Activated CD4-positive, alpha-beta T cell treated with anti-CD3 and anti-CD28 coated beads, Interleukin-2, amount 10 ng/mL, durations not matched to agents 24 days and 14 days (primary cell): ENCODE results near the gene GGTA1. TPM values are rescaled to one million over a fixed set of nuclear protein-coding genes. Genes with fewer than 3 reads are reported as not detected.
A peak's percentile ranks its signal among the peaks of the same experiment; 100 is the strongest.
"Not testable (repeated sequence)": the region's sequence is repeated elsewhere in the genome, so short reads cannot be mapped to it uniquely, and the experiment has no call there.

Experiments
- DNase-seq: peaks from one replicate; pipeline ENCODE4 v3.0.0; 2022
- H3K27ac Mint-ChIP-seq: one replicate; pipeline ENCODE4 v1.8.0; 2022; ENCODE audit warnings: mild to moderate bottlenecking, mixed read lengths
- H3K27me3 Mint-ChIP-seq: one replicate; pipeline ENCODE4 v1.8.0; 2022; ENCODE audit warnings: mixed read lengths
- H3K36me3 Mint-ChIP-seq: one replicate; pipeline ENCODE4 v1.8.0; 2022; ENCODE audit warnings: low read depth, mild to moderate bottlenecking, mixed read lengths
- H3K4me1 Mint-ChIP-seq: one replicate; pipeline ENCODE4 v1.8.0; 2021; ENCODE audit warnings: mixed read lengths
- H3K4me3 Mint-ChIP-seq: one replicate; pipeline ENCODE4 v1.8.0; 2022; ENCODE audit warnings: mild to moderate bottlenecking, moderate library complexity, mixed read lengths
- H3K9me3 Mint-ChIP-seq: one replicate; pipeline ENCODE4 v1.8.0; 2021; ENCODE audit warnings: mixed read lengths
- intact Hi-C: fragments of 100-400 bp; cut with micrococcal nuclease; formaldehyde crosslinking; loops from one replicate; pipeline ENCODE4 v1.15.1; 2023
- total RNA-seq: library from RNA; stranded (reverse); gene quantifications from 2 replicates; pipeline ENCODE4 v1.2.3, GENCODE V29; 2022

The GGTA1 gene
- total RNA-seq, 1 donor from 2014 or later, result not detected

DNA sequence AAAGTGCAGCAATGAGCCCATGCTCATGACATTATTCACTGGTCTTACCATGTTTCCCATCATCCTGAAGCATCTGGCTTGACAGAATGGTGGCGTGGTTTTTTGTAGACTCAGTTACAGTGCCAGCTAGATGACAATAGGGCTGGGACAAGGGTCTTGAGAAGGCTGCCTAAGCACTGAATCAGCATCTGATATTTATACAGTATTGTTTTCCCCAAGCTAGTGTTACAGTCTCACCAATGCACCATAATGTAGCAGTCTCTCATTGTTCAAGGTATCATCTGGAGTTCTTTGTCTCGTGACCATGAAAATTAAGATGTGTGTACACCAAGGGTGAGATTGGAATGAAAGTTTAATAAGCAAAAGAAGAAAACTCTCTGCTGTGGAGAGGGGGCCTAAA, 19.0 kb upstream of the GGTA1 start:
- no peak for DNase-seq
- H3K4me1 Mint-ChIP-seq, result no peaks in the 10 kb centered on the region
- H3K9me3 Mint-ChIP-seq, result no peaks in the 10 kb centered on the region
- no peak overlapping the region for H3K4me3 Mint-ChIP-seq
- peaks cover 8% of the 10 kb centered on the region for H3K27me3 Mint-ChIP-seq
- no peak overlapping the region for H3K27ac Mint-ChIP-seq
- no peaks in the 10 kb centered on the region for H3K36me3 Mint-ChIP-seq
- intact Hi-C loops, result no loop called here

GRCh38 chr9:121513166-121513565, 13.5 kb upstream of the GGTA1 start:
- H3K27me3 Mint-ChIP-seq, intact Hi-C loops, H3K4me1 Mint-ChIP-seq, H3K27ac Mint-ChIP-seq, H3K36me3 Mint-ChIP-seq, DNase-seq, H3K4me3 Mint-ChIP-seq, H3K9me3 Mint-ChIP-seq: not testable (repeated sequence)

DNA sequence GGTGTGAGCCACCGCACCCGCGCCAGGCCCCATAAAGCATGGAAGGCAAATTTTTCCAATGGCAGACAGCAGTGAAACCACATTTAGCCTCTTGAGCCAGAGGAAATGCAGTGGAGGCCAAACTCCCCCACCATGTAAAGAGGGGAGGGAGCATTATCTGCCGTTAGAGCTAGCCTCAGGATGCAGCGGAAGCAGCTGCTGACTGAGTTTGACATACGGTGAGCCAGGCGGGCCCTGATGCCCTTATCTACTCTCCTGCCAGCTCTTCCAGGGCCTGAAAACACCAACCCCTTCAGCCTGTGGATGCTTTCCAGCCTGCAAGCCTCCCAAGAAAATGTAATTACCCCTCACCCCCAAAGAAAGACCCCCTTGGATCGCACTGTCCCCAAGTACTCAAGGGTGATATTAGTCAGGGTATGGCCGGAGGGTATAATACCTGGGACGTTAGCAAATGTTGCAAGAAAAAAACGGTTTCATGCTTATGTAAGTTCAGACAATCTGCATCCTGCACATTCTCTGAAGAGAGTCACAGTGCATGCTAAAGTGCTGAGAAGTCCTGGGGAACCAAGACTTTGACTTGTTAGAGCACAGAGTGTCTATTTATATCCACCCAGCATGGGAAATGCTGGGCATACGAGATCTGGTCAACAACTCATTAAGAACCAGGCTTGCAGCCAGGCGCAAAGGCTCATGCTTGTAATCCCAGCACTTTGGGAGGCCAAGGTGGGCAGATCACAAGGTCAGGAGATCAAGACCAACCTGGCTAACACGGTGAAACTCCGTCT, 11.3 kb upstream of the GGTA1 start:
- peaks cover 6% of the 10 kb centered on the region for H3K27me3 Mint-ChIP-seq
- intact Hi-C loops, result no loop called here
- H3K36me3 Mint-ChIP-seq, result no peaks in the 10 kb centered on the region
- H3K9me3 Mint-ChIP-seq, result no peaks in the 10 kb centered on the region
- H3K4me1 Mint-ChIP-seq, result no peaks in the 10 kb centered on the region
- no peak overlapping the region for H3K4me3 Mint-ChIP-seq
- no peak overlapping the region for H3K27ac Mint-ChIP-seq
- no peak for DNase-seq

DNA sequence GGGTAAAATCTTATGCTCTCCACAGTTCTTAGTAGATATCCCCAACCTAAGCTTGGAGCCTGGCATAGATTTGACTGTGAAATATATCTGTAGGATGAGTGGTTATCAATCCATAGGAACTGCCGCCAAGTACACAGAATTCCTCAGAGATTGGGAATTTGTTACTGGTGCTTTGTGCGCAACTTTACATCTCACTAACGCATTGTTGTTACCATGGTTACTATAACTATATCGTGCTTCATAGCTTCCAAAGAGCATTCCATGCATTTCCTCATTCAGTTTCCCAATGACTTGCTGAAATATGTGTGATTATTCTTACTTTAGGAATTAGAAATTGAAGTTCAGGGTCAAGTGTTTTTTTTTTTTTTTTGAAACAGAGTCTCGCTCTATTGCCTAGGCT, 9.5 kb upstream of the GGTA1 start:
- Mint-ChIP-seq H3K9me3 (no peaks in the 10 kb centered on the region), H3K27ac (no peak overlapping the region), H3K27me3 (peaks cover 8% of the 10 kb centered on the region), H3K36me3 (no peaks in the 10 kb centered on the region), H3K4me1 (no peaks in the 10 kb centered on the region), H3K4me3 (no peak overlapping the region)
- no peak for DNase-seq
- intact Hi-C loops, result no loop called here

- no peak overlapping the region for H3K4me3 Mint-ChIP-seq
- H3K9me3 Mint-ChIP-seq, result no peaks in the 10 kb centered on the region
- H3K27ac Mint-ChIP-seq, result no peak overlapping the region
- peaks cover 11% of the 10 kb centered on the region for H3K27me3 Mint-ChIP-seq
- intact Hi-C loops, result no loop called here
- DNase-seq, result no peak
- no peaks in the 10 kb centered on the region for H3K4me1 Mint-ChIP-seq
- H3K36me3 Mint-ChIP-seq, result no peaks in the 10 kb centered on the region
Observed at GRCh38 chr9:121508415-121508814, 8.8 kb upstream of the GGTA1 start.

DNA sequence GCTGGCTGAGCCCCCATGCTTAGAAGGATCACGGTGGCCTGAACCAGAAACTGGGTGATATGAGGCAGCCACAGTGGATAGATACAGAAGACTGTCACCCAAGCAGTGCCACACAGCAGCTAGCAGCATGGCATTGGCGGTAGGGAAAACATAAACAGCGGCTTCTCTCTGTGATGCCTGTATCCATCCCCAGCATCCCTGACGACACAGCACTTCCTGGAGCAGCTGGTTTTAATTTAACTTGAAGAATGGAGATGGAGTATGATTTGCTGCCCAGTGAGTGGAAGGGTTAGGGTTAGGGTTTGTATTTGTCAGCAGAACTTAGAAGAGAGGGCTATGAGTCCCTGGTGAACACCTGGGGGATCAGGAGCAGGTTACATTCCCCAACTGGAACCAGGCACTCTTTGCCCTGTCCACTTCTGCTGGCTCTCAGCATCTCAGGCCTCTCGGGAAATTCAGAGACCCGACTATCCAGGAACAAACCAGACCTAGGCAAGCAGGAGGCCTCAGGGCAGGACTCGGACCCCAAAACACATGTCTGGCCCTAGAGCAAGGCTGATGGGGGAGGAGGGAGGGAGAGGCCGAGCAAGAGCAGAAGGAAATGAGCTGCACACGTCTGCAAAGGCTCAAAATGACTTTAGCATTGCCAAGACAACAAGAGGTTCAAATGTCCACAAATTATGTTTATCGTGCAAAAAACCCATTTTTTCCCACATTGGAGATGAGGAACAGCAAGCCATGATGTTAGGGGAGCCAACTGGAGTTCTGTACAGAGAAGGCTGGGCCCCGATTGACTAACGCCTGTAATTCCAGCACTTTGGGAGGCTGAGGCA, 6.5 kb upstream of the GGTA1 start:
- Mint-ChIP-seq H3K9me3 (no peaks in the 10 kb centered on the region), H3K27ac (no peak overlapping the region), H3K4me1 (peaks cover 1% of the 10 kb centered on the region), H3K36me3 (no peaks in the 10 kb centered on the region), H3K27me3 (peaks cover 23% of the 10 kb centered on the region), H3K4me3 (no peak overlapping the region)
- intact Hi-C loops, result no loop called here
- no peak for DNase-seq

DNA sequence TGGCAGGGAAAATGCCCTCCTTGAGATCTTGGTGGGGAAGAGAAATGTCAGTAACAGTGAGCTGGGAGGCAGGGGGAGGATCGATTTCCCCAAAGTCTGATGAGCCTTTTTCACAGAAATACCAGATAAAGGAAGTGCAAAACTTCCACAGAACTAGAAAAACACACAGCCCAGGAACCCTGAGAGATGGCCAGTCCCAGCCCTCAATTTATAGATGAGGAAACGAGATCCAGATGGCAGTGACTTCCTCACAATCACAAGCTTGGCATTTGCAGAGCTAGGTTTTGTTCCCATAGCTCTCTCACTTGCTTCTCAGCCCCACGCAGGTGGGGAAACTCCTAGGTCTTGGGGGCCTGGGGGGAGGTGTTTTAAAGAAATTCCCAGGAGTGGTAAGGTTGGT, 3.8 kb upstream of the GGTA1 start:
- Mint-ChIP-seq H3K36me3 (no peaks in the 10 kb centered on the region), H3K27me3 (peaks cover 44% of the 10 kb centered on the region), H3K9me3 (no peaks in the 10 kb centered on the region), H3K4me1 (peaks cover 10% of the 10 kb centered on the region), H3K4me3 (no peak overlapping the region), H3K27ac (no peak overlapping the region)
- no peak for DNase-seq
- intact Hi-C loops, result no loop called here

DNA sequence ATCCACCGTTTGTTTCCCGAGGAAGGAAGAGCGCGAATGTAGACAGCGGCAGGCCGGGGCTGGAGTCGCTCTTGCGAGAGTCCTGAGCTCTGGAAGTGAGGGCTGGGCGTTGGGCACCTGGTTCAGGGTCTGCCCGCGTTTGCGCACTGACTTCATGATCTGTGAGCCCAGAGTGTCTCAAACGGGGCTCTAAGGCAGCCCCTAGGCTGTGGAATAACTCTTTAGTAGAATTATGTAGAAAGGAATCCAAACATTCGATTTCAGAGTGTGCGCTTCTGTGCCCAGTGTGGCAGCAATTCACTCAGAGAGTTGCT, 478 bp upstream of the GGTA1 start:
- peaks cover 63% of the 10 kb centered on the region for H3K27me3 Mint-ChIP-seq
- no peaks in the 10 kb centered on the region for H3K36me3 Mint-ChIP-seq
- H3K9me3 Mint-ChIP-seq, result peaks cover 10% of the 10 kb centered on the region
- H3K4me1 Mint-ChIP-seq, result peaks cover 15% of the 10 kb centered on the region
- no peak overlapping the region for H3K27ac Mint-ChIP-seq
- intact Hi-C loops, result no loop called here
- no peak for DNase-seq
- peak overlapping the region; percentile 58 for H3K4me3 Mint-ChIP-seq

GRCh38 chr9:121499177-121499426, 542 bp downstream of the GGTA1 start:
- Mint-ChIP-seq H3K4me1 (peaks cover 15% of the 10 kb centered on the region), H3K36me3 (no peaks in the 10 kb centered on the region), H3K27me3 (peaks cover 63% of the 10 kb centered on the region), H3K9me3 (peaks cover 10% of the 10 kb centered on the region), H3K4me3 (peak overlapping the region; percentile 67), H3K27ac (no peak overlapping the region)
- no peak for DNase-seq
- intact Hi-C loops, result loop anchor here (5.0 kb wide), 1 partner anchor 37 kb away; no protein-coding TSS in a partner anchor

DNA sequence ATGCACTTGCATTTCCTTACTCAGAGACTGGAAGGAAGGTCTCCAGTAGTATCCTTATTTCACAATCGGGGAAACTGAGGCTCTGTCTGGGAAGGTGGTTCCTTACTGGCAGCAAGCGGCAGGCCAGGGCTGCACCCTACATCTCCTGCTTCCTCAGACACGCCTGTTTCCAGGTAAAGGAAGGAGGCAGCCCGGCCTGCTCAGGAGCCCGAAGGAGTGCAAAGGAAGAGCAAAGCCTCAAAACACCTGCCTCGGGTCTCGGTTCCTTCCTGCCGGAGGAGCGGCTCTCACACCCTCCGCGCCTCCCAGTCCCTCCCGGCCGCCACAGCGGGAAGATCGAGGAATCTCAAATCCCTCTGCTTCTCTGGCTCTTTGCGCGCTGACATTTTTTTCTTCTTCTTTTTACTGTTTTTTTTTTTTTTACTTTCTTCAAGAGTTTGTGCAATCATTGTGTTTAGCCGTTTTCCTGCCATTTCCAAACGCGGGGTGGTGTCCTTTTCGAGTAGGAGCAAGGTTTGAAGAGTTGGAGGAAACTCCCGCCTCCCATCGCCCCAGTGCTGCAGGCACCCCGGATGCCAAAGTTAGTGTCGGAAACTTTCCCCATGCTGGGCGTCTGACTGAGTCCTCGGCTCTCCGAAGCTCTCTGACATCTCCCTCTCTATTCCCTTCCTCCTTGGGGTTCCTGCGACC, 1.0 kb downstream of the GGTA1 start:
- no peaks in the 10 kb centered on the region for H3K36me3 Mint-ChIP-seq
- peak; percentile 59 for DNase-seq
- intact Hi-C loops, result loop anchor here (1.0 to 5.0 kb wide), 2 partner anchors 36 to 52 kb away; no protein-coding TSS in a partner anchor
- H3K4me3 Mint-ChIP-seq, result peak overlapping the region; percentile 67
- peaks cover 10% of the 10 kb centered on the region for H3K9me3 Mint-ChIP-seq
- H3K27me3 Mint-ChIP-seq, result peaks cover 62% of the 10 kb centered on the region
- H3K4me1 Mint-ChIP-seq, result peaks cover 15% of the 10 kb centered on the region
- H3K27ac Mint-ChIP-seq, result no peak overlapping the region

- H3K9me3 Mint-ChIP-seq, result peaks cover 10% of the 10 kb centered on the region
- no peak overlapping the region for H3K27ac Mint-ChIP-seq
- no peaks in the 10 kb centered on the region for H3K36me3 Mint-ChIP-seq
- DNase-seq, result peak; percentile 84
- intact Hi-C loops, result loop anchor here (1.0 to 5.0 kb wide), 2 partner anchors 36 to 52 kb away; no protein-coding TSS in a partner anchor
- peaks cover 15% of the 10 kb centered on the region for H3K4me1 Mint-ChIP-seq
- peak overlapping the region; percentile 67 for H3K4me3 Mint-ChIP-seq
- H3K27me3 Mint-ChIP-seq, result peaks cover 59% of the 10 kb centered on the region
Observed at GRCh38 chr9:121498150-121498486, 1.5 kb downstream of the GGTA1 start.

- H3K27me3 Mint-ChIP-seq, result peaks cover 46% of the 10 kb centered on the region
- H3K4me1 Mint-ChIP-seq, result peaks cover 13% of the 10 kb centered on the region
- no peak overlapping the region for H3K27ac Mint-ChIP-seq
- intact Hi-C loops, result loop anchor here (5.0 kb wide), 1 partner anchor 34 kb away; no protein-coding TSS in a partner anchor
- DNase-seq, result no peak
- no peak overlapping the region for H3K4me3 Mint-ChIP-seq
- H3K36me3 Mint-ChIP-seq, result no peaks in the 10 kb centered on the region
- peaks cover 10% of the 10 kb centered on the region for H3K9me3 Mint-ChIP-seq
Observed at GRCh38 chr9:121495976-121496375, 3.7 kb downstream of the GGTA1 start.

DNA sequence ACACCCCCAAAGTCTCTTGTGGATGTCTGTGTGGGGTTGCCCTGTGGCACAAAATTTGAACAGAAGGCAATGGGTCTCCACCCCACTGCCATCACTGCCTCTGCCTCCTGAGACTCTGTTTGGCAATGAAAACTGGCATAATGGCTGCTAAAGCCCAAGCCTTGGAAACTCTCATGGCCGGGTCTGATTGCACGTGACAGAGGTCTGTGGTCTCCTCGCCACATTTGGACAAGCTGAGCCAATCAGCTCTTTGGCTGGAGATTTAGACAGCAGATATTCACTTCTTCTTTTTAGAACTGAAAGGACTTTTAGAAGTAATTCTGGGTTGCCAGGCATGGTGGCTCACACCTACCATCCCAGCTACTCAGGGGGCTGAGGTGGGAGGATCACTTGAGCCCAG, 5.5 kb downstream of the GGTA1 start:
- intact Hi-C loops, result no loop called here
- peaks cover 10% of the 10 kb centered on the region for H3K9me3 Mint-ChIP-seq
- no peak overlapping the region for H3K27ac Mint-ChIP-seq
- H3K36me3 Mint-ChIP-seq, result no peaks in the 10 kb centered on the region
- peaks cover 12% of the 10 kb centered on the region for H3K4me1 Mint-ChIP-seq
- DNase-seq, result no peak
- no peak overlapping the region for H3K4me3 Mint-ChIP-seq
- peaks cover 32% of the 10 kb centered on the region for H3K27me3 Mint-ChIP-seq

DNA sequence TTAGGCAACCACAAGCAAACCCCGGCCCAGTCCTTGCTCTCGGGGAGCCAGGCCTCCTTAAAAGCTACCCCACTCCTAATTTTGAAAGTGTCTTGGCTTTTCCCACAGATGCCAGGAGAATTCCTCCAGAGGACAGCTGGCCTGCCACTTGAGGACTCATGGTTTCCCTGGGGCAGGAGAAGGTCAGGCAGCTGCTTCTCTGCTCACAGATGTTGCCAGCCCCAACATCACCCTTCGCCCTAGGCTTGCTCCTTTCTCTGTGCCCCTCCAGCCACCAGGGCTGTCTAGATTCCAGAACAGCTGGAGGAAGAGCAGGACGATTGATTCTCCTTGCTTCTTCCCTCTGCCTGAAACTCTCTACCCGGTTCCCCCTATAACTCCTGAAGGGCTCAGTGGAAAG, 8.5 kb downstream of the GGTA1 start:
- Mint-ChIP-seq H3K27ac (no peak overlapping the region), H3K27me3 (peaks cover 7% of the 10 kb centered on the region), H3K4me1 (no peaks in the 10 kb centered on the region), H3K4me3 (no peak overlapping the region), H3K36me3 (no peaks in the 10 kb centered on the region), H3K9me3 (peaks cover 7% of the 10 kb centered on the region)
- intact Hi-C loops, result no loop called here
- no peak for DNase-seq
